ENCODE measurements around the gene KLHL29.

DNA sequence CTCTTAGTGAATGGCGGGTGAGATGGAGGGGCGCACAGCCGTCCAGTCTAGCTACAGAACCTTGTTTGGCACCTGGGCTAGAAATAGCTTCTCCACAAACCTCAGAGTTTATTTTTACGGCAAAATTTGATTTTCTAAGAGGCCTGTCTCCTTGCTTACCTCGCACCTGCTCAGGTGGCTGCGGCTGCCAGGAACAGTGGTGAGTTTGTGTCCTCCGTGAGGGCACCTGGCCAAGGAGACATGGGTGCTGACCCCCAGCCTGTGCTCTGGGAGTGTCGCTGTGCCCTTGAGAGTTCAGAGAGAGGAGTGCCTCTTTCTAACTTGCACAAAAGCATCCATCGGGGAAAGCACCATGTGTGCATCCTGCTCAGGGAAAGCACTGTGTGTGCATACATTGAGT lies 97.2 kb downstream of the KLHL29 start:
- TF ChIP-seq, protein P1, sequence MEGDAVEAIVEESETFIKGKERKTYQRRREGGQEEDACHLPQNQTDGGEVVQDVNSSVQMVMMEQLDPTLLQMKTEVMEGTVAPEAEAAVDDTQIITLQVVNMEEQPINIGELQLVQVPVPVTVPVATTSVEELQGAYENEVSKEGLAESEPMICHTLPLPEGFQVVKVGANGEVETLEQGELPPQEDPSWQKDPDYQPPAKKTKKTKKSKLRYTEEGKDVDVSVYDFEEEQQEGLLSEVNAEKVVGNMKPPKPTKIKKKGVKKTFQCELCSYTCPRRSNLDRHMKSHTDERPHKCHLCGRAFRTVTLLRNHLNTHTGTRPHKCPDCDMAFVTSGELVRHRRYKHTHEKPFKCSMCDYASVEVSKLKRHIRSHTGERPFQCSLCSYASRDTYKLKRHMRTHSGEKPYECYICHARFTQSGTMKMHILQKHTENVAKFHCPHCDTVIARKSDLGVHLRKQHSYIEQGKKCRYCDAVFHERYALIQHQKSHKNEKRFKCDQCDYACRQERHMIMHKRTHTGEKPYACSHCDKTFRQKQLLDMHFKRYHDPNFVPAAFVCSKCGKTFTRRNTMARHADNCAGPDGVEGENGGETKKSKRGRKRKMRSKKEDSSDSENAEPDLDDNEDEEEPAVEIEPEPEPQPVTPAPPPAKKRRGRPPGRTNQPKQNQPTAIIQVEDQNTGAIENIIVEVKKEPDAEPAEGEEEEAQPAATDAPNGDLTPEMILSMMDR (IDR thresholded peaks at IDR 0.05; ENCODE audit: low read depth, low read length, poor library complexity, severe bottlenecking) = no peak
- TF ChIP-seq EZH2phosphoT487 (IDR thresholded peaks at IDR 0.05; ENCODE audit: borderline replicate concordance, low read length) = no peak
